K562 (cell line): Measurements from ENCODE around the gene MMEL1. TPM values are rescaled to one million over a fixed set of nuclear protein-coding genes. Genes with fewer than 3 reads are reported as not detected.
"Not testable (repeated sequence)": the region's sequence is repeated elsewhere in the genome, so short reads cannot be mapped to it uniquely, and the experiment has no call there.

Experiments used
- ATAC-seq: fragments of 200-7000 bp; cut with Tn5 transposase; 3 replicates; pipeline ENCODE4 v1.9.1; 2020; ENCODE audit warnings: moderate library complexity
- BruUV-seq: library from RNA; stranded (reverse); fragments of 400-500 nt; replicated peaks from 2 replicates; lab custom pipeline; 2021; lab: Mats Ljungman, UMichigan
- CTCF ChIA-PET: fragments of 300-600 bp; formaldehyde crosslinking; extraction: SDS; loops from one replicate; lab custom pipeline; 2021; ENCODE audit warnings: low intra/inter-chr PET ratio; lab: Yijun Ruan, JAX
- POLR2A ChIA-PET: fragments of 300-600, 350-650 bp; sonication (Branson Sonifier 250); formaldehyde crosslinking; extraction: SDS; loops from one replicate; lab custom pipeline; 2021; ENCODE audit warnings: antibody characterized with exemption, inconsistent platforms; lab: Yijun Ruan, JAX
- DNase-seq, 4 experiments: peaks; one replicate each; pipeline versions ENCODE4 v3.0.0 to v3.0.0-alpha.2; 2011 to 2018; ENCODE audit warnings: low spot score in 3 of 4, mixed read lengths in 3 of 4; ENCODE audit errors: extremely low read depth in 1 of 4
- FAIRE-seq: peaks from 2 replicates; lab custom pipeline; 2011; peaks lifted over from hg19 to GRCh38; lab: Jason Lieb, UNC
- H2AFZ ChIP-seq: 2 replicates; pipeline ENCODE4 v1.6.0; 2011; ENCODE audit warnings: low read depth, low read length, control low read depth, inconsistent platforms
- H3K27ac ChIP-seq: fragments of 200-600 bp; 3 replicates; pipeline ENCODE4 v1.8.0; 2011; ENCODE audit warnings: low read depth, mild to moderate bottlenecking, control low read depth, inconsistent platforms, low read length, moderate library complexity, mixed read lengths; ENCODE audit errors: extremely low read depth
- H3K27me3 ChIP-seq, 2 experiments: fragments of 300-600 bp in 1 of 2; 2 replicates in 1 of 2; 3 replicates in 1 of 2; pipeline versions ENCODE4 v1.6.0 to v1.8.0; 2011; ENCODE audit warnings: inconsistent platforms in 2 of 2, low read length in 2 of 2, mild to moderate bottlenecking in 1 of 2, mixed read lengths in 1 of 2, moderate library complexity in 1 of 2; ENCODE audit not compliant: control insufficient read depth in 2 of 2, insufficient read depth in 2 of 2
- H3K36me3 ChIP-seq: fragments of 300-600 bp; 3 replicates; pipeline ENCODE4 v1.8.0; 2011; ENCODE audit warnings: mild to moderate bottlenecking, low read length, inconsistent platforms; ENCODE audit not compliant: control insufficient read depth, insufficient read depth
- H3K4me1 ChIP-seq, 2 experiments: fragments of 200-600 bp in 1 of 2; replicated peaks in 1 of 2; 2 replicates in 1 of 2; 3 replicates in 1 of 2; pipeline versions ENCODE4 v1.5.1 to v1.8.0; 2011; ENCODE audit warnings: inconsistent platforms in 2 of 2, low read length in 2 of 2, mild to moderate bottlenecking in 1 of 2, mixed read lengths in 1 of 2, moderate library complexity in 1 of 2; ENCODE audit not compliant: control insufficient read depth in 2 of 2, insufficient read depth in 2 of 2
- H3K4me2 ChIP-seq: 2 replicates; pipeline ENCODE4 v1.6.1; 2011; ENCODE audit warnings: low read length, control low read depth, inconsistent platforms, mixed read lengths; ENCODE audit not compliant: insufficient read depth
- H3K4me3 ChIP-seq: fragments of 200-600 bp; sonication (generic), shearing (Covaris generic); 2 replicates; pipeline ENCODE4 v1.5.1; 2016; ENCODE audit warnings: control low read depth, inconsistent platforms
- H3K79me2 ChIP-seq: fragments of 200-600 bp; 3 replicates; pipeline ENCODE4 v1.8.0; 2011; ENCODE audit warnings: low read length, inconsistent platforms; ENCODE audit not compliant: control insufficient read depth, insufficient read depth
- H3K9ac ChIP-seq, 2 experiments: 2 replicates each; pipeline versions ENCODE4 v1.6.0 to v1.6.1; 2011; ENCODE audit warnings: low read depth in 2 of 2, low read length in 2 of 2, control low read depth in 1 of 2, inconsistent platforms in 1 of 2, mild to moderate bottlenecking in 1 of 2, mixed read lengths in 1 of 2; ENCODE audit not compliant: insufficient read depth in 1 of 2
- H3K9me1 ChIP-seq: one replicate; pipeline ENCODE4 v1.6.0; 2011; ENCODE audit warnings: inconsistent platforms, mild to moderate bottlenecking, low read length, moderate library complexity; ENCODE audit not compliant: control insufficient read depth, insufficient read depth
- H3K9me3 ChIP-seq: replicated peaks from 2 replicates; pipeline ENCODE4 v1.5.1; 2011; ENCODE audit warnings: low read depth, low read length, inconsistent platforms; ENCODE audit not compliant: control insufficient read depth, insufficient read depth
- H4K20me1 ChIP-seq: replicated peaks from 2 replicates; pipeline ENCODE4 v1.6.1; 2011; ENCODE audit warnings: low read length, inconsistent platforms, mixed read lengths; ENCODE audit not compliant: control insufficient read depth, insufficient read depth
- ZNF518B ChIP-seq: fragments of 250-450 bp; sonication (Bioruptor Pico); IDR thresholded peaks from 2 replicates; pipeline ENCODE4 v1.5.0; 2021; ENCODE audit warnings: mild to moderate bottlenecking, moderate library complexity
- WGBS: fragments of 100-300 bp; shearing (Covaris generic); methylation state at CpG from one replicate; pipeline ENCODE4 v1.1.6; 2016; ENCODE audit warnings: low coverage, mixed read lengths; ENCODE audit not compliant: insufficient coverage; ENCODE audit errors: missing lambda C conversion rate; 5-methylcytosine and 5-hydroxymethylcytosine counted together
- in situ Hi-C: fragments of 300-500 bp; cut with MboI; formaldehyde crosslinking; loops from 4 replicates; pipeline ENCODE4 v1.15.0; 2018; ENCODE audit warnings: inconsistent platforms, mixed read lengths
- intact Hi-C: fragments of 100-400 bp; cut with micrococcal nuclease; formaldehyde crosslinking; loops from 2 replicates; pipeline ENCODE4 v1.14.2; 2022
- polyA plus RNA-seq, 8 experiments: library from polyadenylated mRNA; depleted of rRNA in 4 of 8; stranded (reverse) in 5 of 8; unstranded in 3 of 8; fragments of >200 nt; fragmentation: Nextera tagmentation in 2 of 8; fragmentation: Illumina TruSeq in 1 of 8; extraction: Ambion mirVana in 2 of 8; extraction: Trizol in 1 of 8; gene quantifications; 2 replicates each; pipeline versions ENCODE4 v1.2.1 to v1.2.3, GENCODE V29; 2011 to 2014; ENCODE audit warnings: inconsistent platforms in 1 of 8, missing spikeins in 1 of 8
- total RNA-seq, 7 experiments: library from RNA; depleted of rRNA in 6 of 7; stranded (reverse); fragments of >200 nt in 6 of 7; fragmentation: Illumina TruSeq in 2 of 7; extraction: Trizol in 2 of 7; gene quantifications; 2 replicates each; pipeline versions ENCODE4 v1.2.1 to v1.2.3, GENCODE V29; 2011 to 2021; ENCODE audit warnings: low replicate concordance in 1 of 7

MMEL1 gene
- total and polyA plus RNA-seq, 9 of the 15 experiments (the other 6 are each of a cell fraction or from before 2014, with no cell fraction given) = not detected

GRCh38 chr1:2569060-2569459 lies 63.8 kb downstream of the MMEL1 start (continued):
- TF ChIP-seq ZNF518B (CRISPR knock-in tag) = no peak

GRCh38 chr1:2568187-2568816 lies 64.5 kb downstream of the MMEL1 start:
- H3K4me3 ChIP-seq, FAIRE-seq, H3K4me2 ChIP-seq, DNase-seq, H4K20me1 ChIP-seq, CTCF ChIA-PET, H2AFZ ChIP-seq, H3K9ac ChIP-seq, H3K36me3 ChIP-seq, H3K9me3 ChIP-seq, intact Hi-C loops, BruUV-seq, H3K79me2 ChIP-seq, H3K9me1 ChIP-seq, ATAC-seq, in situ Hi-C loops, H3K27ac ChIP-seq, POLR2A ChIA-PET: not testable (repeated sequence)
- Histone ChIP-seq H3K27me3 (peaks cover 45 to 67% of the 10 kb centered on the region in 2 experiments), H3K4me1 (peaks cover 0 to 28% of the 10 kb centered on the region in 2 experiments; a peak in 2 of 5 replicates)
- WGBS = 0% methylated on average over 6 of the region's 17 CpGs
